K562 (cell line): Measurements from ENCODE around the gene SLC35B1. TPM values are rescaled to one million over a fixed set of nuclear protein-coding genes. Genes with fewer than 3 reads are reported as not detected.

ENCODE experiments used
- C11orf30 ChIP-seq: fragments of 450-650 bp; IDR thresholded peaks from 2 replicates; pipeline ENCODE4 v1.6.1; 2016; ENCODE audit warnings: low read depth, mild to moderate bottlenecking
- COPS2 ChIP-seq: fragments of 450-650 bp; conservative IDR thresholded peaks from 2 replicates; pipeline ENCODE4 v1.6.1; 2016; ENCODE audit warnings: mild to moderate bottlenecking, moderate library complexity
- GTF2A2 ChIP-seq: IDR thresholded peaks from 2 replicates; pipeline ENCODE4 v1.6.1; 2016; ENCODE audit warnings: mild to moderate bottlenecking, missing genetic modification characterization, missing compliant biosample characterization
- POLR2H ChIP-seq: IDR thresholded peaks from 2 replicates; pipeline ENCODE4 v1.6.1; 2016; ENCODE audit warnings: missing genetic modification characterization, low read depth, mild to moderate bottlenecking, control low read depth, missing compliant biosample characterization, moderate library complexity
- polyA plus RNA-seq, 8 experiments: library from polyadenylated mRNA; depleted of rRNA in 4 of 8; stranded (reverse) in 5 of 8; unstranded in 3 of 8; fragments of >200 nt; fragmentation: Nextera tagmentation in 2 of 8; fragmentation: Illumina TruSeq in 1 of 8; extraction: Ambion mirVana in 2 of 8; extraction: Trizol in 1 of 8; gene quantifications; 2 replicates each; pipeline versions ENCODE4 v1.2.1 to v1.2.3, GENCODE V29; 2011 to 2014; ENCODE audit warnings: inconsistent platforms in 1 of 8, missing spikeins in 1 of 8
- total RNA-seq, 7 experiments: library from RNA; depleted of rRNA in 6 of 7; stranded (reverse); fragments of >200 nt in 6 of 7; fragmentation: Illumina TruSeq in 2 of 7; extraction: Trizol in 2 of 7; gene quantifications; 2 replicates each; pipeline versions ENCODE4 v1.2.1 to v1.2.3, GENCODE V29; 2011 to 2021; ENCODE audit warnings: low replicate concordance in 1 of 7
- TF ChIP-seq, protein P1 (sequence below): sonication (generic); formaldehyde crosslinking; IDR thresholded peaks from 2 replicates; pipeline ENCODE4 v1.8.0; 2023; ENCODE audit warnings: mild to moderate bottlenecking, missing genetic modification reagents
- TF ChIP-seq, protein P2 (sequence below): fragments of 200-800 bp; sonication (Bioruptor generic); IDR thresholded peaks from 2 replicates; pipeline ENCODE4 v1.6.1; 2017; ENCODE audit warnings: missing genetic modification characterization, missing compliant biosample characterization
- TF ChIP-seq, protein P3 (sequence below), 2 experiments: fragments of 150-350 bp in 1 of 2; IDR thresholded peaks; 2 replicates each; pipeline ENCODE4 v1.6.1; 2012 to 2016; ENCODE audit warnings: low read depth in 2 of 2, low read length in 2 of 2, mild to moderate bottlenecking in 1 of 2, moderate library complexity in 1 of 2
- TF ChIP-seq, protein P4 (sequence below), 2 experiments: fragments of 450-650 bp; formaldehyde crosslinking in 1 of 2; IDR thresholded peaks; 2 replicates each; pipeline versions ENCODE4 v1.4.0 to v1.6.1; 2014 to 2020; ENCODE audit warnings: mild to moderate bottlenecking in 2 of 2, borderline replicate concordance in 1 of 2, low read depth in 1 of 2

SLC35B1 gene
- total and polyA plus RNA-seq, 9 of the 15 experiments (the other 6 are each of a cell fraction or from before 2014, with no cell fraction given): 51.4 to 87.9 (median 66.3) TPM

GRCh38 chr17:49694847-49695697 lies 12.7 kb downstream of the SLC35B1 start (continued):
- TF ChIP-seq, protein P1, sequence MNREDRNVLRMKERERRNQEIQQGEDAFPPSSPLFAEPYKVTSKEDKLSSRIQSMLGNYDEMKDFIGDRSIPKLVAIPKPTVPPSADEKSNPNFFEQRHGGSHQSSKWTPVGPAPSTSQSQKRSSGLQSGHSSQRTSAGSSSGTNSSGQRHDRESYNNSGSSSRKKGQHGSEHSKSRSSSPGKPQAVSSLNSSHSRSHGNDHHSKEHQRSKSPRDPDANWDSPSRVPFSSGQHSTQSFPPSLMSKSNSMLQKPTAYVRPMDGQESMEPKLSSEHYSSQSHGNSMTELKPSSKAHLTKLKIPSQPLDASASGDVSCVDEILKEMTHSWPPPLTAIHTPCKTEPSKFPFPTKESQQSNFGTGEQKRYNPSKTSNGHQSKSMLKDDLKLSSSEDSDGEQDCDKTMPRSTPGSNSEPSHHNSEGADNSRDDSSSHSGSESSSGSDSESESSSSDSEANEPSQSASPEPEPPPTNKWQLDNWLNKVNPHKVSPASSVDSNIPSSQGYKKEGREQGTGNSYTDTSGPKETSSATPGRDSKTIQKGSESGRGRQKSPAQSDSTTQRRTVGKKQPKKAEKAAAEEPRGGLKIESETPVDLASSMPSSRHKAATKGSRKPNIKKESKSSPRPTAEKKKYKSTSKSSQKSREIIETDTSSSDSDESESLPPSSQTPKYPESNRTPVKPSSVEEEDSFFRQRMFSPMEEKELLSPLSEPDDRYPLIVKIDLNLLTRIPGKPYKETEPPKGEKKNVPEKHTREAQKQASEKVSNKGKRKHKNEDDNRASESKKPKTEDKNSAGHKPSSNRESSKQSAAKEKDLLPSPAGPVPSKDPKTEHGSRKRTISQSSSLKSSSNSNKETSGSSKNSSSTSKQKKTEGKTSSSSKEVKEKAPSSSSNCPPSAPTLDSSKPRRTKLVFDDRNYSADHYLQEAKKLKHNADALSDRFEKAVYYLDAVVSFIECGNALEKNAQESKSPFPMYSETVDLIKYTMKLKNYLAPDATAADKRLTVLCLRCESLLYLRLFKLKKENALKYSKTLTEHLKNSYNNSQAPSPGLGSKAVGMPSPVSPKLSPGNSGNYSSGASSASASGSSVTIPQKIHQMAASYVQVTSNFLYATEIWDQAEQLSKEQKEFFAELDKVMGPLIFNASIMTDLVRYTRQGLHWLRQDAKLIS (CRISPR knock-in tag): no peak
- TF ChIP-seq COPS2 (no peak), GTF2A2 (tag) (no peak), POLR2H (no peak), C11orf30 (no peak)
- TF ChIP-seq, protein P2, sequence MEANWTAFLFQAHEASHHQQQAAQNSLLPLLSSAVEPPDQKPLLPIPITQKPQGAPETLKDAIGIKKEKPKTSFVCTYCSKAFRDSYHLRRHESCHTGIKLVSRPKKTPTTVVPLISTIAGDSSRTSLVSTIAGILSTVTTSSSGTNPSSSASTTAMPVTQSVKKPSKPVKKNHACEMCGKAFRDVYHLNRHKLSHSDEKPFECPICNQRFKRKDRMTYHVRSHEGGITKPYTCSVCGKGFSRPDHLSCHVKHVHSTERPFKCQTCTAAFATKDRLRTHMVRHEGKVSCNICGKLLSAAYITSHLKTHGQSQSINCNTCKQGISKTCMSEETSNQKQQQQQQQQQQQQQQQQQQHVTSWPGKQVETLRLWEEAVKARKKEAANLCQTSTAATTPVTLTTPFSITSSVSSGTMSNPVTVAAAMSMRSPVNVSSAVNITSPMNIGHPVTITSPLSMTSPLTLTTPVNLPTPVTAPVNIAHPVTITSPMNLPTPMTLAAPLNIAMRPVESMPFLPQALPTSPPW: 0 out of 2 replicates have a peak, but pooled peaks have one; percentile 12
- TF ChIP-seq, protein P3, sequence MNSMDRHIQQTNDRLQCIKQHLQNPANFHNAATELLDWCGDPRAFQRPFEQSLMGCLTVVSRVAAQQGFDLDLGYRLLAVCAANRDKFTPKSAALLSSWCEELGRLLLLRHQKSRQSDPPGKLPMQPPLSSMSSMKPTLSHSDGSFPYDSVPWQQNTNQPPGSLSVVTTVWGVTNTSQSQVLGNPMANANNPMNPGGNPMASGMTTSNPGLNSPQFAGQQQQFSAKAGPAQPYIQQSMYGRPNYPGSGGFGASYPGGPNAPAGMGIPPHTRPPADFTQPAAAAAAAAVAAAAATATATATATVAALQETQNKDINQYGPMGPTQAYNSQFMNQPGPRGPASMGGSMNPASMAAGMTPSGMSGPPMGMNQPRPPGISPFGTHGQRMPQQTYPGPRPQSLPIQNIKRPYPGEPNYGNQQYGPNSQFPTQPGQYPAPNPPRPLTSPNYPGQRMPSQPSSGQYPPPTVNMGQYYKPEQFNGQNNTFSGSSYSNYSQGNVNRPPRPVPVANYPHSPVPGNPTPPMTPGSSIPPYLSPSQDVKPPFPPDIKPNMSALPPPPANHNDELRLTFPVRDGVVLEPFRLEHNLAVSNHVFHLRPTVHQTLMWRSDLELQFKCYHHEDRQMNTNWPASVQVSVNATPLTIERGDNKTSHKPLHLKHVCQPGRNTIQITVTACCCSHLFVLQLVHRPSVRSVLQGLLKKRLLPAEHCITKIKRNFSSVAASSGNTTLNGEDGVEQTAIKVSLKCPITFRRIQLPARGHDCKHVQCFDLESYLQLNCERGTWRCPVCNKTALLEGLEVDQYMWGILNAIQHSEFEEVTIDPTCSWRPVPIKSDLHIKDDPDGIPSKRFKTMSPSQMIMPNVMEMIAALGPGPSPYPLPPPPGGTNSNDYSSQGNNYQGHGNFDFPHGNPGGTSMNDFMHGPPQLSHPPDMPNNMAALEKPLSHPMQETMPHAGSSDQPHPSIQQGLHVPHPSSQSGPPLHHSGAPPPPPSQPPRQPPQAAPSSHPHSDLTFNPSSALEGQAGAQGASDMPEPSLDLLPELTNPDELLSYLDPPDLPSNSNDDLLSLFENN (IDR thresholded peaks at IDR 0.05; ENCODE audit: low read depth in 2 of 2, low read length in 2 of 2): no peak
- TF ChIP-seq, protein P4, sequence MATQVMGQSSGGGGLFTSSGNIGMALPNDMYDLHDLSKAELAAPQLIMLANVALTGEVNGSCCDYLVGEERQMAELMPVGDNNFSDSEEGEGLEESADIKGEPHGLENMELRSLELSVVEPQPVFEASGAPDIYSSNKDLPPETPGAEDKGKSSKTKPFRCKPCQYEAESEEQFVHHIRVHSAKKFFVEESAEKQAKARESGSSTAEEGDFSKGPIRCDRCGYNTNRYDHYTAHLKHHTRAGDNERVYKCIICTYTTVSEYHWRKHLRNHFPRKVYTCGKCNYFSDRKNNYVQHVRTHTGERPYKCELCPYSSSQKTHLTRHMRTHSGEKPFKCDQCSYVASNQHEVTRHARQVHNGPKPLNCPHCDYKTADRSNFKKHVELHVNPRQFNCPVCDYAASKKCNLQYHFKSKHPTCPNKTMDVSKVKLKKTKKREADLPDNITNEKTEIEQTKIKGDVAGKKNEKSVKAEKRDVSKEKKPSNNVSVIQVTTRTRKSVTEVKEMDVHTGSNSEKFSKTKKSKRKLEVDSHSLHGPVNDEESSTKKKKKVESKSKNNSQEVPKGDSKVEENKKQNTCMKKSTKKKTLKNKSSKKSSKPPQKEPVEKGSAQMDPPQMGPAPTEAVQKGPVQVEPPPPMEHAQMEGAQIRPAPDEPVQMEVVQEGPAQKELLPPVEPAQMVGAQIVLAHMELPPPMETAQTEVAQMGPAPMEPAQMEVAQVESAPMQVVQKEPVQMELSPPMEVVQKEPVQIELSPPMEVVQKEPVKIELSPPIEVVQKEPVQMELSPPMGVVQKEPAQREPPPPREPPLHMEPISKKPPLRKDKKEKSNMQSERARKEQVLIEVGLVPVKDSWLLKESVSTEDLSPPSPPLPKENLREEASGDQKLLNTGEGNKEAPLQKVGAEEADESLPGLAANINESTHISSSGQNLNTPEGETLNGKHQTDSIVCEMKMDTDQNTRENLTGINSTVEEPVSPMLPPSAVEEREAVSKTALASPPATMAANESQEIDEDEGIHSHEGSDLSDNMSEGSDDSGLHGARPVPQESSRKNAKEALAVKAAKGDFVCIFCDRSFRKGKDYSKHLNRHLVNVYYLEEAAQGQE (IDR thresholded peaks at IDR 0.05; ENCODE audit: borderline replicate concordance): peak; percentile 90
- TF ChIP-seq, protein P4 (CRISPR knock-in tag; IDR thresholded peaks at IDR 0.05; ENCODE audit: low read depth): no peak
